ENCODE results near the gene PRSS48.
"Not testable (repeated sequence)": the region's sequence is repeated elsewhere in the genome, so short reads cannot be mapped to it uniquely, and the experiment has no call there.

The PRSS48 gene

DNA sequence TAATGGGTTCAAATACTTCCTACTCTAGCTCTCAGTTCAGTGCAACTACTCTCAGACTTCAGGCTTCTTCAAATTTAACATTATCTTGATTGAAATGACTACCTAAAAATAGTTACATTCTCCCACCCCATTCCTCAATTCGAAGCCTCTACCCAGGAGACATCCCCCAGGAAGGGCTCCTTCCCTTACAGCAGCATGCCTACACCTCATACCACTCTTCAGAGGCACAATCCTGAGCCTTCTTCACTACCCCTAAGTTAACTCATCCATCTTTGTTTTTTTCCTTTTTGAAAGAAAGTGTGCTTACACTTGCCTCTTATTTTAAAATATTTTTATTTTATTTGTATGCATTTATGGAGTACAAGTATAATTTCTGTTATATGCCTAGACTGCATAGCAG, 17.2 kb upstream of the PRSS48 start:
- DNase-seq (ENCODE audit: low read depth, low spot score): no peak
- TF ChIP-seq, protein P1, sequence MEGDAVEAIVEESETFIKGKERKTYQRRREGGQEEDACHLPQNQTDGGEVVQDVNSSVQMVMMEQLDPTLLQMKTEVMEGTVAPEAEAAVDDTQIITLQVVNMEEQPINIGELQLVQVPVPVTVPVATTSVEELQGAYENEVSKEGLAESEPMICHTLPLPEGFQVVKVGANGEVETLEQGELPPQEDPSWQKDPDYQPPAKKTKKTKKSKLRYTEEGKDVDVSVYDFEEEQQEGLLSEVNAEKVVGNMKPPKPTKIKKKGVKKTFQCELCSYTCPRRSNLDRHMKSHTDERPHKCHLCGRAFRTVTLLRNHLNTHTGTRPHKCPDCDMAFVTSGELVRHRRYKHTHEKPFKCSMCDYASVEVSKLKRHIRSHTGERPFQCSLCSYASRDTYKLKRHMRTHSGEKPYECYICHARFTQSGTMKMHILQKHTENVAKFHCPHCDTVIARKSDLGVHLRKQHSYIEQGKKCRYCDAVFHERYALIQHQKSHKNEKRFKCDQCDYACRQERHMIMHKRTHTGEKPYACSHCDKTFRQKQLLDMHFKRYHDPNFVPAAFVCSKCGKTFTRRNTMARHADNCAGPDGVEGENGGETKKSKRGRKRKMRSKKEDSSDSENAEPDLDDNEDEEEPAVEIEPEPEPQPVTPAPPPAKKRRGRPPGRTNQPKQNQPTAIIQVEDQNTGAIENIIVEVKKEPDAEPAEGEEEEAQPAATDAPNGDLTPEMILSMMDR (IDR thresholded peaks at IDR 0.05; ENCODE audit: low read depth, low read length): no peak
- no peak overlapping the region for H3K4me3 ChIP-seq (ENCODE audit: low read depth, low read length)
- in situ Hi-C loops (cut with HindIII; ENCODE audit: low sequenced_read_pairs): no loop called here

DNA sequence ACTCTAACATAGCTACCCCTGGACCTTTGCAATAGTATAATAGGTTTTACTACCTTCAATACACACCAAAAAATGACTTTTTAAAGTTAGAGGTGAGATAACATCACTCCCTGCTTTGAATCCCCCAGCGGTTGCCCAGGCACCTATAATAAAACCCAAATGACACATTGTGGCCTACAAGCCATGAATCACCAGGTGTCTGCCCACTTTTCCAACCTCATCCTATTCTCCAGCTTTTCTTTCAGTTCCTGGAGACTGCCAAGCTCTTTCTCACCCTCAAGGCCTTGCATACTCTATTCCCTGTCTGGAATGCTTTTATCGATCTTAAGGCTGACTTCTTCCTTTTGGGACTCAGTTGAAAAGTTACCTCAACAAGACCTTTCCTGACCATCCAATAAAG, 16.4 kb upstream of the PRSS48 start:
- in situ Hi-C loops (cut with HindIII; ENCODE audit: low sequenced_read_pairs): no loop called here
- TF ChIP-seq, protein P1 (IDR thresholded peaks at IDR 0.05; ENCODE audit: low read depth, low read length): no peak
- DNase-seq (ENCODE audit: low read depth, low spot score): peak; percentile 25
- H3K4me3 ChIP-seq (ENCODE audit: low read depth, low read length): no peak overlapping the region

DNA sequence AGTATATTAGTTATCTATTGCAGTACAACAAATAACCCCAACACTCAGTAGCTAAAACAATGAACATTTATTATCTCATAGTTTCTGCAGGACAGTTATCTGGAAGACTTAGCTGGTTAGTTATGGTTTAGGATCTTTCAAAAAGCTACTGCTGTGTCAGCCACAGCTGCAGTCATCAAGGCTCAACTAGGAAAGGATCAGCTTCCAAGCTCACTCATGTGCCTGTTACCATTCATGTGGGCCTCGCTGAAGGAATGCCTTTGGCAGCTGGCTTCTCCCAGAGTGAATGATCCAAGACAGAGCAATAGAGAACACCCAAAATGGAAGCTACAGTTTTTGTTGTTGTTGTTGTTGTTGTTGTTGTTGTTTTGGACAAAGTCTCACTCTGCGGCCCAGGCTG, 13.5 kb upstream of the PRSS48 start:
- no peak for DNase-seq (ENCODE audit: low read depth, low spot score)
- no peak overlapping the region for H3K4me3 ChIP-seq (ENCODE audit: low read depth, low read length)
- in situ Hi-C loops (cut with HindIII; ENCODE audit: low sequenced_read_pairs): no loop called here
- TF ChIP-seq, protein P1 (IDR thresholded peaks at IDR 0.05; ENCODE audit: low read depth, low read length): no peak

DNA sequence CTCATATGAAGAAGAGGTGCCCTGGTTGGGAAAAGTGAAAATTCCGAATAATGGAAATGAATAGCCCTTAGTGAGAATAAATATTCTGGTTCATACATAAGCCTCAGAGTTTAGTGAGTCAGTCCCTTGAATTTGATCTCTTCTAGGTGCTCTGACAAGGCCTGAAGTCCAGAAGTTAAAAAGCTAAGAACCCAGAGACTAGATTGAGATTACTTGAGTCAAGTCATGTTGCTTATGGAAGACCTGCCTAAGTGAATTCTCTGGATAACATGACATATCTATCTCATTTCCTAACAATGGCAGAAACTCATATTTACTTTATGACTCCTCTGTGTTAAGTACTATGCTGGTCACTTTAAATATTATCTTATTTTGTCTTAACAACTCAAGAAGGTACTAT, 10.5 kb upstream of the PRSS48 start:
- in situ Hi-C loops (cut with HindIII; ENCODE audit: low sequenced_read_pairs): no loop called here
- peak; percentile 16 for DNase-seq (ENCODE audit: low read depth, low spot score)
- no peak overlapping the region for H3K4me3 ChIP-seq (ENCODE audit: low read depth, low read length)
- TF ChIP-seq, protein P1 (IDR thresholded peaks at IDR 0.05; ENCODE audit: low read depth, low read length): no peak

DNA sequence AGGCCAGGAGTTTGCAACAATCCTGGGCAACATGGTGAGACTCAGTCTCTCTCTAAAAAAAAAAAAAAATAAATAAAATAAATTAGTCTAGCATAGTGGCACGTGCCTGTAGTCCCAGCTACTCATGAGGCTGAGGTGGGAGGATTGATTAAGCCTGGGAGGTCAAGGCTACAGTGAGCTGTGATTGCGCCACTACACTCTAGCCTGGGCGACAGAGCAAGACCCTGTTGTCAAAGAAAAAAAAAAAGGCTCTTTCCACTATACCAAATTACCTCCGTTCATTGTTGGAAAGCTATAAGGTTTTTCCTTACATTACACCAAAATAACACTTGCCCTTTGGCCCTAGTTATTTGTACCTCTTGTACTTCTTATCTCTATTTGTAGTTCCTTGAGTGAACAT, 9.9 kb upstream of the PRSS48 start:
- TF ChIP-seq, protein P1 (IDR thresholded peaks at IDR 0.05; ENCODE audit: low read depth, low read length): no peak
- DNase-seq (ENCODE audit: low read depth, low spot score): no peak
- H3K4me3 ChIP-seq (ENCODE audit: low read depth, low read length): no peak overlapping the region
- in situ Hi-C loops (cut with HindIII; ENCODE audit: low sequenced_read_pairs): no loop called here

DNA sequence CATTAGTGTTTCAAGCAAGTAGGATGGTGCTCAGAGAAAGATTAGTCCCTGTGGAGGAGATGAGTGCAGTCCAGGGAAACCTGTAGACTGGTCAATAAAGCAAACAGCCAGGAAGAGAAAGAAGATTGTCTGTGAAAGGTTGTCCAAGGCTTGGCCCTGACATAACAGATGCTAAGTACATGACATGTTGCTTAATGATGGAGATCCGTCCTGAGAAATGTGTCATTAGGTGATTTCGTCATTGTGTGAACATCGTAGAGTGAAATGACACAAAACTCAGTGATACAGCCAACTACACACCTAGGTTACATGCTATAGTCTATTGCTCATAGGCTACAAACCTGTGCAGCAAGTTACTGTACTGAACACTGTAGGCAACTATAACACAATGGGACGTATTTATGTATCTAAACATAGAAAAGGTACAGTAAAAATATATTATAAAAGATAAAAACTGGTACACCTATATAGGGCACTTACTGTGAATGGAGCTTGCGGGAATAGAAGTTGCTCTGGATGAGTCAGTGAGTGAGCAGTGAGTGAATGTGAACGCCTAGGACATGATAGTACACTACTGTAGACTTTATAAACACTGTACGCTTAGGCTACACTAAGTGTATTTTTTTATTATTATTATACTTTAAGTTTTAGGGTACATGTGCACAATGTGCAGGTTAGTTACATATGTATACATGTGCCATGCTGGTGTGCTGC, 9.0 kb upstream of the PRSS48 start:
- TF ChIP-seq, protein P1 (IDR thresholded peaks at IDR 0.05; ENCODE audit: low read depth, low read length): no peak
- in situ Hi-C loops (cut with HindIII; ENCODE audit: low sequenced_read_pairs): no loop called here
- DNase-seq (ENCODE audit: low read depth, low spot score): no peak

DNA sequence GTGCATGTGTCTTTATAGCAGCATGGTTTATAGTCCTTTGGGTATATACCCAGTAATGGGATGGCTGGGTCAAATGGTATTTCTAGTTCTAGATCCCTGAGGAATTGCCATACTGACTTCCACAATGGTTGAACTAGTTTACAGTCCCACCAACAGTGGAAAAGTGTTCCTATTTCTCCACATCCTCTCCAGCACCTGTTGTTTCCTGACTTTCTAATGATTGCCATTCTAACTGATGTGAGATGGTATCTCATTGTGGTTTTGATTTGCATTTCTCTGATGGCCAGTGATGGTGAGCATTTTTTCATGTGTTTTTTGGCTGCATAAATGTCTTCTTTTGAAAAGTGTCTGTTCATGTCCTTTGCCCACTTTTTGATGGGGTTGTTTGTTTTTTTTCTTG, 8.1 kb upstream of the PRSS48 start:
- DNase-seq (ENCODE audit: low read depth, low spot score); H3K4me3 ChIP-seq (ENCODE audit: low read depth, low read length); in situ Hi-C loops (cut with HindIII; ENCODE audit: low sequenced_read_pairs): not testable (repeated sequence)

More for the DNA sequence above, 9.0 kb upstream of the PRSS48 start:
- H3K4me3 ChIP-seq (ENCODE audit: low read depth, low read length): no peak overlapping the region

Data from astrocyte of the spinal cord (primary cell).